ENCODE results near the gene TAAR6. TPM values are rescaled to one million over a fixed set of nuclear protein-coding genes. Genes with fewer than 3 reads are reported as not detected.

Gene TAAR6
- total and polyA plus RNA-seq, 2 donors (not counting 3 experiments of a cell fraction or from before 2014, with no cell fraction given), result not detected

DNA sequence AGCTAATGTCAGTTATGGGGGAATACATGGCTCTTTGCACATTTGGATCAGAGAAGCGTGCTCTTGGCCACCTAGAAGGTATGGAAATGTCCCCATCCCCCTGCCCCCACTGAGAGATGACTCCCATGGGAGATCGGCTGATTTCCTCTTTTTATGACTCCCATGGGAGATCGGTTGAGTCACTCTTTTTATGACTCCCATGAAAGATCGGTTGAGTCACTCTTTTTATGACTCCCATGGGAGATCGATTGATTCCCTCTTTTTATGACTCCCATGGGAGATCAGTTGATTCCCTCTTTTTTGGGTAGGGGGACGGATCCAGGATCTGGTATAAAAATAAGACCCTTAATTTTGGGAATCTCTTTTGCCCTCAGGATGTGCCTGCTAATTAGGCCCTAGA is 42.3 kb upstream of the TAAR6 start:
- H3K27me3 ChIP-seq (ENCODE audit: control insufficient read depth in 2 of 2, insufficient read depth in 2 of 2, low read length in 2 of 2), result peaks cover 10 to 27% of the 10 kb centered on the region in 2 experiments
- no peak overlapping the region for H3K4me3 ChIP-seq (replicated peaks in 1 of 3; ENCODE audit: insufficient read depth in 1 of 3, low read depth in 1 of 3, low read length in 3 of 3)
- H3K4me1 ChIP-seq (ENCODE audit: control insufficient read depth, extremely low read depth, insufficient read depth, low read length), result no peaks in the 10 kb centered on the region
- no peaks in the 10 kb centered on the region for H4K20me1 ChIP-seq (replicated peaks; ENCODE audit: control insufficient read depth, extremely low read depth, insufficient read depth, low read length)
- no peak overlapping the region for H3K27ac ChIP-seq (ENCODE audit: insufficient read depth, low read depth, low read length)
- POLR2A ChIA-PET, result no interaction called here
- no peaks in the 10 kb centered on the region for H3K36me3 ChIP-seq (ENCODE audit: control insufficient read depth in 2 of 2, extremely low read depth in 1 of 2, insufficient read depth in 2 of 2, low read length in 2 of 2)
- CTCF ChIA-PET, result interaction anchor here (1.4 to 1.6 kb wide), 2 partner anchors 15 to 295 kb away, joined by 5 read pairs; partner anchors contain the start of gene STX7
- H3K9me1 ChIP-seq (replicated peaks; ENCODE audit: control insufficient read depth, extremely low read depth, insufficient read depth, low read length), result no peaks in the 10 kb centered on the region
- dilution Hi-C loops (cut with MboI; ENCODE audit: extremely low pct_ligation_motif_present, low sequenced_read_pairs), result no loop called here
- no peaks in the 10 kb centered on the region for H3K9me3 ChIP-seq (replicated peaks; ENCODE audit: control insufficient read depth, insufficient read depth, low read length)
- no peaks in the 10 kb centered on the region for H3K79me2 ChIP-seq (ENCODE audit: control insufficient read depth, insufficient read depth, low read length)
- DNase-seq (ENCODE audit: low read depth, low spot score) (no peak), FAIRE-seq (no peak)
- no peak overlapping the region for H3K9ac ChIP-seq (replicated peaks; ENCODE audit: extremely low read depth, insufficient read depth, low read length)
- intact Hi-C loops (cut with micrococcal nuclease), result no loop called here
- BruUV-seq (replicated peaks), result no TSS peak
- H2AFZ ChIP-seq (ENCODE audit: low read depth, low read length), result no peak overlapping the region
- H3K4me2 ChIP-seq (ENCODE audit: insufficient read depth, low read length), result no peak overlapping the region
- TF ChIP-seq, protein P1, sequence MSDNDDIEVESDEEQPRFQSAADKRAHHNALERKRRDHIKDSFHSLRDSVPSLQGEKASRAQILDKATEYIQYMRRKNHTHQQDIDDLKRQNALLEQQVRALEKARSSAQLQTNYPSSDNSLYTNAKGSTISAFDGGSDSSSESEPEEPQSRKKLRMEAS (IDR thresholded peaks at IDR 0.05; ENCODE audit: insufficient read depth, insufficient read length), result no peak
- TF ChIP-seq MYC (IDR thresholded peaks at IDR 0.05; ENCODE audit: low read depth, low read length) (no peak), POLR2AphosphoS5 (IDR thresholded peaks at IDR 0.05; ENCODE audit: insufficient read depth, low read depth, low read length) (no peak), GATA2 (IDR thresholded peaks at IDR 0.05; ENCODE audit: insufficient read depth, insufficient read length, low read depth, low read length) (no peak), POLR2A (IDR thresholded peaks at IDR 0.05; ENCODE audit: low read depth, low read length) (no peak), EZH2 (IDR thresholded peaks at IDR 0.05; ENCODE audit: borderline replicate concordance, low read depth, low read length, severe bottlenecking) (no peak), JUN (IDR thresholded peaks at IDR 0.05; ENCODE audit: borderline replicate concordance, insufficient read depth, insufficient read length, low read depth) (peak; percentile 26), FOS (IDR thresholded peaks at IDR 0.05; ENCODE audit: borderline replicate concordance, insufficient read depth, low read length) (no peak)
- TF ChIP-seq, protein P2, sequence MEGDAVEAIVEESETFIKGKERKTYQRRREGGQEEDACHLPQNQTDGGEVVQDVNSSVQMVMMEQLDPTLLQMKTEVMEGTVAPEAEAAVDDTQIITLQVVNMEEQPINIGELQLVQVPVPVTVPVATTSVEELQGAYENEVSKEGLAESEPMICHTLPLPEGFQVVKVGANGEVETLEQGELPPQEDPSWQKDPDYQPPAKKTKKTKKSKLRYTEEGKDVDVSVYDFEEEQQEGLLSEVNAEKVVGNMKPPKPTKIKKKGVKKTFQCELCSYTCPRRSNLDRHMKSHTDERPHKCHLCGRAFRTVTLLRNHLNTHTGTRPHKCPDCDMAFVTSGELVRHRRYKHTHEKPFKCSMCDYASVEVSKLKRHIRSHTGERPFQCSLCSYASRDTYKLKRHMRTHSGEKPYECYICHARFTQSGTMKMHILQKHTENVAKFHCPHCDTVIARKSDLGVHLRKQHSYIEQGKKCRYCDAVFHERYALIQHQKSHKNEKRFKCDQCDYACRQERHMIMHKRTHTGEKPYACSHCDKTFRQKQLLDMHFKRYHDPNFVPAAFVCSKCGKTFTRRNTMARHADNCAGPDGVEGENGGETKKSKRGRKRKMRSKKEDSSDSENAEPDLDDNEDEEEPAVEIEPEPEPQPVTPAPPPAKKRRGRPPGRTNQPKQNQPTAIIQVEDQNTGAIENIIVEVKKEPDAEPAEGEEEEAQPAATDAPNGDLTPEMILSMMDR (IDR thresholded peaks at IDR 0.05; ENCODE audit: extremely low read depth in 1 of 2, insufficient read depth in 1 of 2, low read depth in 1 of 2, low read length in 2 of 2), result no peak
